Testis (tissue), 3 donors: ENCODE data around the gene TMOD2. TPM values are rescaled to one million over a fixed set of nuclear protein-coding genes. Genes with fewer than 3 reads are reported as not detected.
"Not testable (repeated sequence)": the region's sequence is repeated elsewhere in the genome, so short reads cannot be mapped to it uniquely, and the experiment has no call there.

Experiments used
- DNase-seq: peaks from one replicate; pipeline ENCODE4 v3.0.0-alpha.2; 2019
- H3K27ac ChIP-seq, 2 donors: fragments of 200-600 bp; sonication (generic); one replicate each; pipeline ENCODE4 v1.5.1; 2019
- H3K27me3 ChIP-seq: fragments of 200-600 bp; sonication (generic); one replicate; pipeline ENCODE4 v1.5.1; 2019
- H3K36me3 ChIP-seq: fragments of 200-600 bp; sonication (generic); one replicate; pipeline ENCODE4 v1.5.1; 2017; ENCODE audit warnings: low read depth; ENCODE audit errors: missing control alignments
- H3K4me1 ChIP-seq: fragments of 200-600 bp; sonication (generic); one replicate; pipeline ENCODE4 v1.5.1; 2019
- H3K4me3 ChIP-seq, 2 donors: fragments of 200-600 bp; sonication (generic); one replicate each; pipeline ENCODE4 v1.5.1; 2017 to 2019
- H3K9me3 ChIP-seq: fragments of 200-600 bp; sonication (generic); one replicate; pipeline ENCODE4 v1.5.1; 2017
- POLR2A ChIP-seq: fragments of 450-650 bp; IDR thresholded peaks from one replicate; pipeline ENCODE4 v1.6.1; 2017; ENCODE audit warnings: antibody characterized with exemption, mild to moderate bottlenecking, moderate library complexity
- WGBS, 2 donors: methylation state at CpG; one replicate each; pipeline ENCODE4 v1.1.5; 2018; 5-methylcytosine and 5-hydroxymethylcytosine counted together
- intact Hi-C: fragments of 100-400 bp; cut with DNase I; formaldehyde crosslinking; loops from one replicate; pipeline ENCODE4 v1.15.1; 2023; ENCODE audit warnings: low total_unique reads
- polyA plus RNA-seq: library from polyadenylated mRNA; stranded (reverse); fragments of 350-450 nt; fragmentation: Illumina TruSeq; extraction: RNeasy Lipid Tissue Mini Kit (QIAGEN cat#74804); gene quantifications from one replicate; pipeline ENCODE4 v1.2.3, GENCODE V29; 2014; ENCODE audit warnings: low read depth, low replicate concordance; ENCODE audit not compliant: insufficient read depth
- total RNA-seq, 2 donors: library from RNA; depleted of rRNA; stranded (reverse); fragments of >200 nt; gene quantifications; one replicate each; pipeline ENCODE4 v1.2.3, GENCODE V29; 2016
- TF ChIP-seq, protein P1 (sequence below), 3 experiments: fragments of 450-650 bp in 2 of 3; fragments of 200-600 bp in 1 of 3; sonication (generic) in 1 of 3; IDR thresholded peaks; one replicate each; pipeline ENCODE4 v1.5.1; 2016 to 2019; ENCODE audit warnings: antibody characterized with exemption in 3 of 3, mild to moderate bottlenecking in 2 of 3, moderate library complexity in 1 of 3

Gene TMOD2
- total and polyA plus RNA-seq, 3 donors from 2014 or later = 5.8 to 6.4 (median 5.9) TPM

GRCh38 chr15:51780636-51781035 is 29.2 kb downstream of the TMOD2 start:
- Histone ChIP-seq H3K9me3 (no peaks in the 10 kb centered on the region), H3K27ac (no peak overlapping the region), H3K4me3 (no peak overlapping the region), H3K4me1 (no peaks in the 10 kb centered on the region), H3K36me3 (no peaks in the 10 kb centered on the region), H3K27me3 (no peaks in the 10 kb centered on the region)
- TF ChIP-seq, protein P1, sequence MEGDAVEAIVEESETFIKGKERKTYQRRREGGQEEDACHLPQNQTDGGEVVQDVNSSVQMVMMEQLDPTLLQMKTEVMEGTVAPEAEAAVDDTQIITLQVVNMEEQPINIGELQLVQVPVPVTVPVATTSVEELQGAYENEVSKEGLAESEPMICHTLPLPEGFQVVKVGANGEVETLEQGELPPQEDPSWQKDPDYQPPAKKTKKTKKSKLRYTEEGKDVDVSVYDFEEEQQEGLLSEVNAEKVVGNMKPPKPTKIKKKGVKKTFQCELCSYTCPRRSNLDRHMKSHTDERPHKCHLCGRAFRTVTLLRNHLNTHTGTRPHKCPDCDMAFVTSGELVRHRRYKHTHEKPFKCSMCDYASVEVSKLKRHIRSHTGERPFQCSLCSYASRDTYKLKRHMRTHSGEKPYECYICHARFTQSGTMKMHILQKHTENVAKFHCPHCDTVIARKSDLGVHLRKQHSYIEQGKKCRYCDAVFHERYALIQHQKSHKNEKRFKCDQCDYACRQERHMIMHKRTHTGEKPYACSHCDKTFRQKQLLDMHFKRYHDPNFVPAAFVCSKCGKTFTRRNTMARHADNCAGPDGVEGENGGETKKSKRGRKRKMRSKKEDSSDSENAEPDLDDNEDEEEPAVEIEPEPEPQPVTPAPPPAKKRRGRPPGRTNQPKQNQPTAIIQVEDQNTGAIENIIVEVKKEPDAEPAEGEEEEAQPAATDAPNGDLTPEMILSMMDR (IDR thresholded peaks at IDR 0.05) = no peak
- TF ChIP-seq POLR2A = no peak
- DNase-seq = no peak
- intact Hi-C loops = no loop called here
- 79 to 92% methylated on average over 1 of the region's 1 CpG for WGBS, 2 donors

DNA sequence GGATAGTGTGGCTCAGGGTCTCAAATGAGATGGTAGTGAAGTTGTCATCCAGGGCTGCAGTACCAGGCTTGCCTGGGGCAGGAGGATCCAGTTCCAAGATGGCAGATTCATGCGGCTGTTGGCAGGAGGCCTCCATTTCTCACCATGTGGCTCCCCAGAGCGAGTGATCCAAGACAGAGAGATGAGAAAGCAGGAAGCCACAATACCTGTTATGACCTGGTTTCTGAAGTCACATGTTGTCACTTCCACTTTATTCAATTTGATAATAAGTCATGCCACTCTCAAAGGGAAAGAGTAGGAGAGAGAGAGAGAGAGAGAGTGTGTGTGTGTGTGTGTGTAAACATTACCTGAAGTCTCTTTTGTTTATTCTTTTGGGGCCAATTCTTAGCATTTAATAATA is 30.1 kb downstream of the TMOD2 start:
- intact Hi-C loops = no loop called here
- Histone ChIP-seq H3K27me3 (no peaks in the 10 kb centered on the region), H3K27ac (no peak overlapping the region), H3K4me3 (no peak overlapping the region), H3K9me3 (no peaks in the 10 kb centered on the region), H3K4me1 (no peaks in the 10 kb centered on the region), H3K36me3 (no peaks in the 10 kb centered on the region)
- 70 to 77% methylated on average over 2 of the region's 2 CpGs for WGBS, 2 donors
- TF ChIP-seq POLR2A = no peak
- TF ChIP-seq, protein P1 (IDR thresholded peaks at IDR 0.05) = no peak
- DNase-seq = no peak

DNA sequence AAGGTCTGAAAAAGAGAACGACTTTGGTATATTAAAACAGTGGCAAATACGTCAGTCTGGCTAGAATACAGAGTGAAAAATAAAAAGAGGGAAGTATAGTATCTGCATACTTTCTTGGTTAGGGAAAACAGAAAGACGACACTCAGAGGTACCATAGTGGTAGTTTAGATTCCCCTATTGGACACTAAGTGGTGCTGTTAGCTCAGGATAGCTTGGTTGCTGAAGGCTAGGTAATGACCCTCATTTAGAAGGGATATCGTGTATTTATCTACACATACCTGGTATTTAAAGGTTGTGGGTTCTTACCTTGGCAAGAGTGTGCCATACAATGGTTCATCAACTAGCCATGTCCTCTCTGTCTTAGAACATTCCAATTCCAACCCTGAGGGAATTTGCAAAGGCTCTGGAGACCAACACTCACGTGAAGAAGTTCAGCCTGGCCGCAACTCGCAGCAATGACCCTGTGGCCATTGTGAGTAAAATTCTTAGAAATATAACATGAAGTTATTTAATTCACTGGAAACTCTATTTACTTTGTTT is 31.0 kb downstream of the TMOD2 start:
- WGBS, 2 donors = 84 to 89% methylated on average over 7 of the region's 7 CpGs
- Histone ChIP-seq H3K9me3 (no peaks in the 10 kb centered on the region), H3K4me1 (no peaks in the 10 kb centered on the region), H3K27me3 (no peaks in the 10 kb centered on the region), H3K27ac (no peak overlapping the region), H3K36me3 (no peaks in the 10 kb centered on the region), H3K4me3 (no peak overlapping the region)
- intact Hi-C loops = no loop called here
- DNase-seq = no peak
- TF ChIP-seq, protein P1 (IDR thresholded peaks at IDR 0.05) = no peak
- TF ChIP-seq POLR2A = no peak

DNA sequence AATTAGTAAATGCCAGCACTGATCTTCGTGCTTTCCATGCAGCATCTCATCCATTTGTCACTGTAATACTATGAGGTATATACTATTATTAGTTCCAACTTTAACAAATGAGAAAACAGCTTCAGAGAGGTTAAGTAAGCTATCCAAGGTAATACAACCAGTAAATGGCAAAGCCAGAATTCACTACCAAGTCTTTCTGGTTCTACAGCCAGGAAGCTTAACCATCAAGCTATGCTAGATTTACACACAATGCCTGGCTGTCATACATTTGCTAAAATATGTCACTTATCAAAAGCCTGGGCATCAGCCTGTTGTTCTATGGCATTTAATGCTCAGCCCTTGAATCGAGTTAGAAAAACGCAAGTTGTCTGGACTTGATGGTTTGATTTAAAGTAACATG is 32.6 kb downstream of the TMOD2 start:
- Histone ChIP-seq H3K27ac (no peak overlapping the region), H3K9me3 (no peaks in the 10 kb centered on the region), H3K4me1 (no peaks in the 10 kb centered on the region), H3K4me3 (no peak overlapping the region), H3K27me3 (no peaks in the 10 kb centered on the region), H3K36me3 (no peaks in the 10 kb centered on the region)
- DNase-seq = no peak
- intact Hi-C loops = no loop called here
- 92 to 96% methylated on average over 3 of the region's 3 CpGs for WGBS, 2 donors
- TF ChIP-seq, protein P1 (IDR thresholded peaks at IDR 0.05) = no peak
- TF ChIP-seq POLR2A = no peak

DNA sequence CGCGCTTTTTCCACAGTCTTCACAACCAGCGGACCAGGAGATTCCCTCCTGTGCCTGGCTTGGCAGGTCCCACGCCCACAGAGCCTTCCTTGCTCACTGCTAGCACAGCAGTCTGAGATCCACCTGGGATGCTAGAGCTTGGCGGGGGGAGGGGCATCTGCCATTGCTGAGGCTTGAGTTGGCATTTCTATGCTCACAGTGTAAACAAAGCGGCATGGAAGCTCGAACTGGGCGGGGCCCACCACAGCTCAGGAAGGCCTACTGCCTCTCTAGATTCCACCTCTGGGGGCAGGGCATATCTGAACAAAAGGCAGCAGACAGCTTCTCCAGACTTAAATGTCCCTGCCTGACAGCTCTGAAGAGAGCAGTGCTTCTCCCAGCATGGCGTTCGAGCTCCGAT is 35.7 kb downstream of the TMOD2 start:
- WGBS, 2 donors = 95 to 97% methylated on average over 11 of the region's 11 CpGs
- H3K27me3 ChIP-seq, H3K36me3 ChIP-seq, intact Hi-C loops, H3K4me1 ChIP-seq, H3K4me3 ChIP-seq, H3K27ac ChIP-seq, DNase-seq, H3K9me3 ChIP-seq: not testable (repeated sequence)

DNA sequence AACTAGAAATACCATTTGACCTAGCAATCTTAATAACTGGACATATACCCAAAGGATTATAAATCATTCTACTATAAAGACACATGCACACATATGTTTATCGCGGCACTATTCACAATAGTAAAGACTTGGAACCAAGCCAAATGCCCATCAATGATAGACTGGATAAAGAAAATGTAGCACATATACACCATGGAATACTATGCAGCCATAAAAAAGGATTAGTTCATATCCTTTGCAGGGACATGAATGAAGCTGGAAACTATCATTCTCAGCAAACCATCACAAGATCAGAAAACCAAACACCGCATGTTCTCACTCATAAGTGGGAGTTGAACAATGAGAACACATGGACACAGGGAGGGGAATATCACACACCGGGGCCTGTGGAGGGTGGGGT is 41.1 kb downstream of the TMOD2 start:
- H3K36me3 ChIP-seq, DNase-seq, H3K4me1 ChIP-seq, H3K27ac ChIP-seq, intact Hi-C loops, H3K27me3 ChIP-seq, H3K9me3 ChIP-seq, H3K4me3 ChIP-seq: not testable (repeated sequence)
- 93 to 95% methylated on average over 4 of the region's 4 CpGs for whole genome bisulfite sequencing, 2 donors
